Activated B cell treated with CpG ODN at 0.5 μM for 24 hours (primary cell): Measurements from ENCODE around the gene CMAS. TPM values are rescaled to one million over a fixed set of nuclear protein-coding genes. Genes with fewer than 3 reads are reported as not detected.

ENCODE experiments used
- ATAC-seq: fragments of 200-7000 bp; cut with Tn5 transposase; one replicate; pipeline ENCODE4 v1.10.0; 2021; ENCODE audit warnings: low read depth, mild to moderate bottlenecking, moderate library complexity
- CTCF ChIA-PET: fragments of 350-600 bp; sonication (Branson Sonifier 250); formaldehyde crosslinking; loops from one replicate; lab custom pipeline; 2021; ENCODE audit warnings: antibody characterized with exemption; lab: Charles Lee
- POLR2A ChIA-PET: fragments of 350-600 bp; sonication (Branson Sonifier 250); formaldehyde crosslinking; loops from one replicate; lab custom pipeline; 2021; ENCODE audit warnings: antibody characterized with exemption; lab: Charles Lee
- DNase-seq: peaks from one replicate; pipeline ENCODE4 v3.0.0; 2022
- H3K27ac Mint-ChIP-seq: one replicate; pipeline ENCODE4 v1.8.0; 2020; ENCODE audit warnings: mixed read lengths
- H3K27me3 Mint-ChIP-seq: one replicate; pipeline ENCODE4 v1.8.0; 2021; ENCODE audit warnings: mixed read lengths
- H3K36me3 Mint-ChIP-seq: one replicate; pipeline ENCODE4 v1.8.0; 2021; ENCODE audit warnings: low read depth, mixed read lengths
- H3K4me1 Mint-ChIP-seq: one replicate; pipeline ENCODE4 v1.8.0; 2021; ENCODE audit warnings: mixed read lengths
- H3K4me3 Mint-ChIP-seq: one replicate; pipeline ENCODE4 v1.8.0; 2020; ENCODE audit warnings: mild to moderate bottlenecking, mixed read lengths
- H3K9me3 Mint-ChIP-seq: one replicate; pipeline ENCODE4 v1.8.0; 2020; ENCODE audit warnings: mixed read lengths
- CTCF ChIP-seq: fragments of 200-600 bp; IDR thresholded peaks from one replicate; pipeline ENCODE4 v1.8.0; 2022; ENCODE audit warnings: antibody characterized with exemption, mild to moderate bottlenecking
- intact Hi-C: fragments of 100-400 bp; cut with micrococcal nuclease; formaldehyde crosslinking; loops from one replicate; pipeline ENCODE4 v1.15.1; 2024
- total RNA-seq: library from RNA; stranded (reverse); gene quantifications from 2 replicates; pipeline ENCODE4 v1.2.3, GENCODE V29; 2022

CMAS gene
- total RNA-seq, 1 donor from 2014 or later, result 15.8 TPM

- intact Hi-C loops, result no loop called here
- Mint-ChIP-seq H3K4me1 (peaks cover 2% of the 10 kb centered on the region), H3K36me3 (peaks cover 23% of the 10 kb centered on the region), H3K27ac (no peak overlapping the region), H3K27me3 (no peaks in the 10 kb centered on the region), H3K4me3 (no peak overlapping the region), H3K9me3 (no peaks in the 10 kb centered on the region)
- CTCF ChIA-PET, result no interaction called here
- no peak for TF ChIP-seq CTCF
- POLR2A ChIA-PET, result interaction anchor here (1.1 kb wide), 1 partner anchor 8 kb away, joined by 3 read pairs; the partner anchor contains the start of gene CMAS
- ATAC-seq (no peak), DNase-seq (no peak)
Observed at GRCh38 chr12:22054155-22054554, 8.1 kb downstream of the CMAS start.

- Mint-ChIP-seq H3K27ac (no peak overlapping the region), H3K4me1 (no peaks in the 10 kb centered on the region), H3K36me3 (peaks cover 31% of the 10 kb centered on the region), H3K27me3 (no peaks in the 10 kb centered on the region), H3K4me3 (no peak overlapping the region), H3K9me3 (no peaks in the 10 kb centered on the region)
- no peak for TF ChIP-seq CTCF
- ChIA-PET POLR2A (no interaction called here), CTCF (no interaction called here)
- intact Hi-C loops, result no loop called here
- DNase-seq, result no peak
- no peak for ATAC-seq
Observed at GRCh38 chr12:22056607-22057006, 10.6 kb downstream of the CMAS start.

- Mint-ChIP-seq H3K9me3 (no peaks in the 10 kb centered on the region), H3K4me1 (no peaks in the 10 kb centered on the region), H3K4me3 (no peak overlapping the region), H3K36me3 (peaks cover 52% of the 10 kb centered on the region), H3K27me3 (no peaks in the 10 kb centered on the region), H3K27ac (no peak overlapping the region)
- intact Hi-C loops, result no loop called here
- no peak for TF ChIP-seq CTCF
- ATAC-seq (no peak), DNase-seq (no peak)
- POLR2A ChIA-PET, result no interaction called here
- CTCF ChIA-PET, result interaction anchor here (1.2 kb wide), 1 partner anchor 12 kb away, joined by 3 read pairs; no protein-coding TSS in a partner anchor
Observed at GRCh38 chr12:22059976-22060647, 14.1 kb downstream of the CMAS start.

- no peaks in the 10 kb centered on the region for H3K4me1 Mint-ChIP-seq
- H3K36me3 Mint-ChIP-seq, result peaks cover 45% of the 10 kb centered on the region
- CTCF ChIA-PET, result no interaction called here
- DNase-seq (no peak), ATAC-seq (no peak)
- TF ChIP-seq CTCF, result no peak
- H3K27ac Mint-ChIP-seq, result no peak overlapping the region
- no peak overlapping the region for H3K4me3 Mint-ChIP-seq
- H3K27me3 Mint-ChIP-seq, result no peaks in the 10 kb centered on the region
- POLR2A ChIA-PET, result no interaction called here
- no peaks in the 10 kb centered on the region for H3K9me3 Mint-ChIP-seq
- intact Hi-C loops, result no loop called here
Observed at GRCh38 chr12:22064968-22065367, 18.9 kb downstream of the CMAS start.

GRCh38 chr12:22066310-22066709 lies 20.3 kb downstream of the CMAS start:
- POLR2A ChIA-PET, result no interaction called here
- Mint-ChIP-seq H3K27ac (no peak overlapping the region), H3K36me3 (peaks cover 42% of the 10 kb centered on the region), H3K27me3 (no peaks in the 10 kb centered on the region), H3K4me3 (no peak overlapping the region), H3K4me1 (no peaks in the 10 kb centered on the region), H3K9me3 (no peaks in the 10 kb centered on the region)
- TF ChIP-seq CTCF, result no peak
- DNase-seq (no peak), ATAC-seq (no peak)
- intact Hi-C loops, result no loop called here
- CTCF ChIA-PET, result no interaction called here
